HepG2 (cell line): ENCODE results near the gene SPRED3. TPM values are rescaled to one million over a fixed set of nuclear protein-coding genes. Genes with fewer than 3 reads are reported as not detected.

Experiments
- CAMTA2 ChIP-seq: sonication (generic); formaldehyde crosslinking; IDR thresholded peaks from 2 replicates; pipeline ENCODE4 v1.4.0; 2020; ENCODE audit warnings: mild to moderate bottlenecking, missing genetic modification reagents, borderline replicate concordance
- EED ChIP-seq: sonication (generic); formaldehyde crosslinking; IDR thresholded peaks from 2 replicates; pipeline ENCODE4 v1.5.0; 2020; ENCODE audit warnings: mild to moderate bottlenecking, missing genetic modification reagents
- KLF12 ChIP-seq: sonication (generic); formaldehyde crosslinking; IDR thresholded peaks from 2 replicates; pipeline ENCODE4 v1.4.0; 2020; ENCODE audit warnings: missing genetic modification reagents, borderline replicate concordance
- ONECUT2 ChIP-seq: sonication (generic); formaldehyde crosslinking; IDR thresholded peaks from 2 replicates; pipeline ENCODE4 v1.4.0; 2020; ENCODE audit warnings: missing genetic modification reagents
- PHF5A ChIP-seq: IDR thresholded peaks from one replicate; pipeline ENCODE4 v1.6.1; 2018; ENCODE audit warnings: low read depth, missing genetic modification reagents; ENCODE audit not compliant: unreplicated experiment
- PRDM15 ChIP-seq: sonication (generic); formaldehyde crosslinking; IDR thresholded peaks from 2 replicates; pipeline ENCODE4 v1.4.0; 2020; ENCODE audit warnings: missing genetic modification reagents
- RORA ChIP-seq: sonication (generic); formaldehyde crosslinking; IDR thresholded peaks from 2 replicates; pipeline ENCODE4 v1.5.0; 2020; ENCODE audit warnings: mild to moderate bottlenecking, missing genetic modification reagents, moderate library complexity
- ZBTB46 ChIP-seq: sonication (generic); formaldehyde crosslinking; IDR thresholded peaks from 2 replicates; pipeline ENCODE4 v1.4.0; 2020; ENCODE audit warnings: mild to moderate bottlenecking, missing genetic modification reagents, borderline replicate concordance
- ZC3H13 ChIP-seq: sonication (generic); formaldehyde crosslinking; IDR thresholded peaks from 2 replicates; pipeline ENCODE4 v1.8.1; 2023; ENCODE audit warnings: mild to moderate bottlenecking, missing genetic modification reagents, moderate library complexity
- ZNF333 ChIP-seq: sonication (generic); formaldehyde crosslinking; IDR thresholded peaks from 2 replicates; pipeline ENCODE4 v1.4.0; 2020; ENCODE audit warnings: mild to moderate bottlenecking, missing genetic modification reagents, borderline replicate concordance
- ZNF44 ChIP-seq: sonication (generic); formaldehyde crosslinking; IDR thresholded peaks from 2 replicates; pipeline ENCODE4 v1.5.1; 2020; ENCODE audit warnings: mild to moderate bottlenecking, missing genetic modification reagents
- ZNF510 ChIP-seq: sonication (generic); formaldehyde crosslinking; IDR thresholded peaks from 2 replicates; pipeline ENCODE4 v1.4.0; 2020; ENCODE audit warnings: low read depth, mild to moderate bottlenecking, missing genetic modification reagents
- ZNF563 ChIP-seq: sonication (generic); formaldehyde crosslinking; IDR thresholded peaks from 2 replicates; pipeline ENCODE4 v1.8.0; 2022; ENCODE audit warnings: mild to moderate bottlenecking, moderate library complexity, missing genetic modification reagents
- ZNF597 ChIP-seq: sonication (generic); formaldehyde crosslinking; IDR thresholded peaks from 2 replicates; pipeline ENCODE4 v1.5.0; 2020; ENCODE audit warnings: missing genetic modification reagents
- ZNF747 ChIP-seq: sonication (generic); formaldehyde crosslinking; IDR thresholded peaks from 2 replicates; pipeline ENCODE4 v1.8.1; 2023; ENCODE audit warnings: missing genetic modification reagents, mild to moderate bottlenecking, borderline replicate concordance
- ZNF790 ChIP-seq: sonication (generic); formaldehyde crosslinking; IDR thresholded peaks from 2 replicates; pipeline ENCODE4 v1.8.0; 2022; ENCODE audit warnings: missing genetic modification reagents, mild to moderate bottlenecking, borderline replicate concordance
- ZNF839 ChIP-seq: sonication (generic); formaldehyde crosslinking; IDR thresholded peaks from 2 replicates; pipeline ENCODE4 v1.4.0; 2020; ENCODE audit warnings: missing genetic modification reagents, mild to moderate bottlenecking, borderline replicate concordance
- polyA plus RNA-seq, 8 experiments: library from polyadenylated mRNA; depleted of rRNA in 3 of 8; stranded (reverse) in 7 of 8; unstranded in 1 of 8; fragments of >200 nt; fragmentation: Illumina TruSeq in 4 of 8; extraction: Trizol in 4 of 8; gene quantifications; 2 replicates each; pipeline versions ENCODE4 v1.2.1 to v1.2.3, GENCODE V29; 2011 to 2016; ENCODE audit warnings: low read depth in 4 of 8, missing spikeins in 1 of 8, mixed read lengths in 1 of 8; ENCODE audit not compliant: insufficient read depth in 1 of 8
- total RNA-seq, 5 experiments: library from RNA; depleted of rRNA; stranded (reverse); fragments of >200 nt; fragmentation: Illumina TruSeq; extraction: Trizol; gene quantifications; 2 replicates each; pipeline ENCODE4 v1.2.3, GENCODE V29; 2016; ENCODE audit warnings: low read depth in 1 of 5
- TF ChIP-seq, protein P1 (sequence below), 2 experiments: sonication (generic) in 1 of 2; formaldehyde crosslinking in 1 of 2; IDR thresholded peaks; 2 replicates each; pipeline versions ENCODE4 v1.4.0 to v1.6.1; 2018 to 2020; ENCODE audit warnings: missing genetic modification reagents in 2 of 2, borderline replicate concordance in 1 of 2, low read depth in 1 of 2, mild to moderate bottlenecking in 1 of 2, missing biosample characterization in 1 of 2

SPRED3 gene
- total and polyA plus RNA-seq, 2 of the 13 experiments (the other 11 are each of a cell fraction or from before 2014, with no cell fraction given), result 0.15 to 0.17 TPM

GRCh38 chr19:38402967-38403674 is 14.6 kb downstream of the SPRED3 start, which contains the start of gene FAM98C (continued):
- 0 out of 2 replicates have a peak, but pooled peaks have one; percentile 18 for TF ChIP-seq ZC3H13
- TF ChIP-seq ZNF597 (CRISPR knock-in tag), result no peak
- TF ChIP-seq, protein P1, sequence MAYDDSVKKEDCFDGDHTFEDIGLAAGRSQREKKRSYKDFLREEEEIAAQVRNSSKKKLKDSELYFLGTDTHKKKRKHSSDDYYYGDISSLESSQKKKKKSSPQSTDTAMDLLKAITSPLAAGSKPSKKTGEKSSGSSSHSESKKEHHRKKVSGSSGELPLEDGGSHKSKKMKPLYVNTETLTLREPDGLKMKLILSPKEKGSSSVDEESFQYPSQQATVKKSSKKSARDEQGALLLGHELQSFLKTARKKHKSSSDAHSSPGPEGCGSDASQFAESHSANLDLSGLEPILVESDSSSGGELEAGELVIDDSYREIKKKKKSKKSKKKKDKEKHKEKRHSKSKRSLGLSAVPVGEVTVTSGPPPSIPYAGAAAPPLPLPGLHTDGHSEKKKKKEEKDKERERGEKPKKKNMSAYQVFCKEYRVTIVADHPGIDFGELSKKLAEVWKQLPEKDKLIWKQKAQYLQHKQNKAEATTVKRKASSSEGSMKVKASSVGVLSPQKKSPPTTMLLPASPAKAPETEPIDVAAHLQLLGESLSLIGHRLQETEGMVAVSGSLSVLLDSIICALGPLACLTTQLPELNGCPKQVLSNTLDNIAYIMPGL (CRISPR knock-in tag; IDR thresholded peaks at IDR 0.05; ENCODE audit: borderline replicate concordance in 1 of 2, low read depth in 1 of 2), result peak; percentile 97 to 98
- TF ChIP-seq ZNF839 (CRISPR knock-in tag), result 0 out of 2 replicates have a peak, but pooled peaks have one; percentile 61
- no peak for TF ChIP-seq ONECUT2
- TF ChIP-seq ZNF790 (CRISPR knock-in tag), result peak; percentile 82; the same call in 1 of the 2 replicates
- TF ChIP-seq RORA (CRISPR knock-in tag), result no peak
- peak; percentile 90; the same call in 1 of the 2 replicates for TF ChIP-seq ZNF563 (CRISPR knock-in tag)
- TF ChIP-seq ZNF747 (CRISPR knock-in tag), result peak; percentile 76; the same call in 1 of the 2 replicates
- 0 out of 2 replicates have a peak, but pooled peaks have one; percentile 72 for TF ChIP-seq EED
- TF ChIP-seq KLF12 (CRISPR knock-in tag), result peak; percentile 1; the same call in 1 of the 2 replicates
- TF ChIP-seq ZNF44 (CRISPR knock-in tag), result no peak
- TF ChIP-seq CAMTA2 (CRISPR knock-in tag), result 0 out of 2 replicates have a peak, but pooled peaks have one; percentile 77
- no peak; the same call in 1 of the 2 replicates for TF ChIP-seq PRDM15 (CRISPR knock-in tag)
- no peak for TF ChIP-seq PHF5A (CRISPR knock-in tag)
- 0 out of 2 replicates have a peak, but pooled peaks have one; percentile 29 for TF ChIP-seq ZNF510 (CRISPR knock-in tag)
- TF ChIP-seq ZNF333 (CRISPR knock-in tag), result no peak
- TF ChIP-seq ZBTB46 (CRISPR knock-in tag), result no peak
